AG04449 (cell line): Measurements from ENCODE around the gene ZDHHC12.

Source experiments
- CTCF ChIA-PET: fragments of 350-600 bp; formaldehyde crosslinking; extraction: SDS; loops from one replicate; lab custom pipeline; 2021; ENCODE audit warnings: antibody characterized with exemption; lab: Yijun Ruan, JAX
- POLR2A ChIA-PET: fragments of 400-600, 350-600 bp; formaldehyde crosslinking; extraction: SDS; loops from one replicate; lab custom pipeline; 2020; ENCODE audit warnings: antibody characterized with exemption, inconsistent platforms; lab: Yijun Ruan, JAX
- DNase-seq: peaks from one replicate; pipeline ENCODE4 v3.0.0-alpha.2; 2010; ENCODE audit warnings: low read depth, low spot score
- H3K4me3 ChIP-seq: 2 replicates; pipeline ENCODE4 v1.5.1; 2011; ENCODE audit warnings: low read depth, mild to moderate bottlenecking, control low read depth, low read length
- CTCF ChIP-seq: IDR thresholded peaks from one replicate; pipeline ENCODE4 v1.5.1; 2011; ENCODE audit warnings: mild to moderate bottlenecking, moderate library complexity, low read length, control low read depth, inconsistent platforms; ENCODE audit not compliant: insufficient read depth; ENCODE audit errors: missing control alignments

The ZDHHC12 gene

GRCh38 chr9:128720841-128721486 is 3.0 kb downstream of the ZDHHC12 start:
- CTCF ChIA-PET: interaction anchor here (2.0 kb wide), 1 partner anchor 12 kb away, joined by 7 read pairs; no protein-coding TSS in a partner anchor
- POLR2A ChIA-PET: no interaction called here
- no peak for TF ChIP-seq CTCF
- no peak overlapping the region for H3K4me3 ChIP-seq
- DNase-seq: no peak

- DNase-seq: no peak
- TF ChIP-seq CTCF: no peak
- ChIA-PET CTCF (interaction anchor here (2.0 kb wide), 1 partner anchor 13 kb away, joined by 7 read pairs; no protein-coding TSS in a partner anchor), POLR2A (no interaction called here)
- no peak overlapping the region for H3K4me3 ChIP-seq
Measured at GRCh38 chr9:128719919-128720605, 3.9 kb downstream of the ZDHHC12 start.

- ChIA-PET POLR2A (no interaction called here), CTCF (interaction anchor here (1.4 kb wide), 1 partner anchor 15 kb away, joined by 5 read pairs; no protein-coding TSS in a partner anchor)
- DNase-seq: no peak
- TF ChIP-seq CTCF: no peak
- H3K4me3 ChIP-seq: no peak overlapping the region
Measured at GRCh38 chr9:128718475-128718874, 5.5 kb downstream of the ZDHHC12 start.

- ChIA-PET CTCF (interaction anchor here (1.4 kb wide), 1 partner anchor 15 kb away, joined by 5 read pairs; no protein-coding TSS in a partner anchor), POLR2A (no interaction called here)
- no peak for DNase-seq
- H3K4me3 ChIP-seq: no peak overlapping the region
- TF ChIP-seq CTCF: no peak
Measured at GRCh38 chr9:128718047-128718446, 5.9 kb downstream of the ZDHHC12 start.

- POLR2A ChIA-PET: no interaction called here
- no peak for DNase-seq
- H3K4me3 ChIP-seq: no peak overlapping the region
- CTCF ChIA-PET: interaction anchor here (0.8 to 1.7 kb wide), 3 partner anchors 12 to 101 kb away, joined by 3 to 7 read pairs (median 4); partner anchors contain the start of genes ENDOG and PKN3
- no peak for TF ChIP-seq CTCF
Measured at GRCh38 chr9:128716581-128717254, 7.2 kb downstream of the ZDHHC12 start.

GRCh38 chr9:128715436-128715750 is 8.5 kb downstream of the ZDHHC12 start:
- H3K4me3 ChIP-seq: no peak overlapping the region
- POLR2A ChIA-PET: no interaction called here
- DNase-seq: no peak
- TF ChIP-seq CTCF: no peak
- CTCF ChIA-PET: interaction anchor here (1.4 to 2.7 kb wide), 5 partner anchors 9 to 18 kb away, joined by 4 to 12 read pairs (median 7); partner anchors contain the start of genes PKN3 and ZDHHC12
